ENCODE data around the gene APOBEC3F. TPM values are rescaled to one million over a fixed set of nuclear protein-coding genes. Genes with fewer than 3 reads are reported as not detected.

The APOBEC3F gene
- total RNA-seq, 1 experiment from 2014 or later: 8.9 TPM

GRCh38 chr22:39027717-39028116, 12.9 kb upstream of the APOBEC3F start:
- no peaks in the 10 kb centered on the region for H3K23me2 ChIP-seq (ENCODE audit: insufficient read length, low read depth, low read length, poor library complexity, severe bottlenecking)

More at GRCh38 chr22:39027717-39028116, 12.9 kb upstream of the APOBEC3F start:
- no peaks in the 10 kb centered on the region for H3K27me3 ChIP-seq (ENCODE audit: insufficient read depth, low read length)
- no peak overlapping the region for H3K9ac ChIP-seq (ENCODE audit: extremely low read depth, insufficient read length, low read length)
- H2AK5ac ChIP-seq (ENCODE audit: insufficient read length, low read length): no peak overlapping the region
- H3K4me3 Mint-ChIP-seq: no peak overlapping the region
- no peak overlapping the region for H3K56ac ChIP-seq (ENCODE audit: insufficient read length, low read depth, low read length)
- H4K8ac ChIP-seq (replicated peaks; ENCODE audit: insufficient read length, low read depth, low read length): no peak overlapping the region
- H3K4me1 ChIP-seq (ENCODE audit: insufficient read depth, low read length): no peaks in the 10 kb centered on the region; the same call in 1 of the 2 replicates
- H3K23ac ChIP-seq (ENCODE audit: insufficient read length, low read depth, low read length): no peak overlapping the region
- H3K9me3 ChIP-seq (ENCODE audit: control insufficient read depth, low read depth, low read length): no peaks in the 10 kb centered on the region
- H2AFZ ChIP-seq (ENCODE audit: low read length): no peak overlapping the region
- no peak overlapping the region for H4K5ac ChIP-seq (ENCODE audit: insufficient read length, low read depth, low read length)
- no peak overlapping the region for H3K27ac ChIP-seq (ENCODE audit: insufficient read length, low read depth, low read length)
- no peaks in the 10 kb centered on the region for H4K20me1 ChIP-seq (ENCODE audit: control insufficient read depth, insufficient read depth, insufficient read length)
- H2BK15ac ChIP-seq (ENCODE audit: low read depth, low read length): no peak overlapping the region
- H3K79me1 ChIP-seq (ENCODE audit: insufficient read depth, low read depth, low read length, poor library complexity, severe bottlenecking): no peaks in the 10 kb centered on the region
- no peak overlapping the region for H2BK120ac ChIP-seq (ENCODE audit: low read depth, low read length, poor library complexity, severe bottlenecking)
- no peak for DNase-seq
- no peak overlapping the region for H2BK20ac ChIP-seq (ENCODE audit: low read depth, low read length, poor library complexity, severe bottlenecking)
- no peaks in the 10 kb centered on the region for H3K79me2 ChIP-seq (ENCODE audit: insufficient read depth, low read length)
- no peak overlapping the region for H3K14ac ChIP-seq (ENCODE audit: insufficient read depth, low read length)
- no peak overlapping the region for H4K91ac ChIP-seq (ENCODE audit: insufficient read length, low read depth, low read length)
- peaks cover 32 to 53% of the 10 kb centered on the region in 2 experiments for H3K4me1 Mint-ChIP-seq
- no peak overlapping the region for H2BK5ac ChIP-seq (ENCODE audit: insufficient read length, low read length)
- no peak overlapping the region for H3K18ac ChIP-seq (ENCODE audit: insufficient read length, low read depth, low read length)
- peaks cover 6 to 25% (median 17%) of the 10 kb centered on the region in 3 experiments for H3K36me3 Mint-ChIP-seq (ENCODE audit: insufficient read depth in 1 of 3, low read depth in 3 of 3)
- H3K4ac ChIP-seq (ENCODE audit: low read depth, low read length): no peak overlapping the region
- peak overlapping the region in 1 of 3 experiments; percentile 73; a peak in 3 of 7 replicates for H3K27ac Mint-ChIP-seq
- H3K9me3 Mint-ChIP-seq: no peaks in the 10 kb centered on the region
- WGBS (ENCODE audit: extremely low coverage, insufficient read length, low lambda C conversion rate): no CpG with 5 or more reads among the region's 4 CpGs
- H2BK12ac ChIP-seq (ENCODE audit: insufficient read length, low read depth, low read length): no peak overlapping the region
- H3T11ph ChIP-seq (ENCODE audit: low read length): no peak overlapping the region
- TF ChIP-seq CTCF (conservative IDR thresholded peaks at IDR 0.05): no peak
- no peaks in the 10 kb centered on the region for H3K27me3 Mint-ChIP-seq (ENCODE audit: low read depth)
- H3K4me2 ChIP-seq (ENCODE audit: insufficient read depth, insufficient read length, low read length): no peak overlapping the region

Data from H9 (cell line).